ENCODE results near the gene EIPR1. TPM values are rescaled to one million over a fixed set of nuclear protein-coding genes. Genes with fewer than 3 reads are reported as not detected.

The EIPR1 gene
- polyA plus RNA-seq, 1 donor from 2014 or later: 138 TPM

DNA sequence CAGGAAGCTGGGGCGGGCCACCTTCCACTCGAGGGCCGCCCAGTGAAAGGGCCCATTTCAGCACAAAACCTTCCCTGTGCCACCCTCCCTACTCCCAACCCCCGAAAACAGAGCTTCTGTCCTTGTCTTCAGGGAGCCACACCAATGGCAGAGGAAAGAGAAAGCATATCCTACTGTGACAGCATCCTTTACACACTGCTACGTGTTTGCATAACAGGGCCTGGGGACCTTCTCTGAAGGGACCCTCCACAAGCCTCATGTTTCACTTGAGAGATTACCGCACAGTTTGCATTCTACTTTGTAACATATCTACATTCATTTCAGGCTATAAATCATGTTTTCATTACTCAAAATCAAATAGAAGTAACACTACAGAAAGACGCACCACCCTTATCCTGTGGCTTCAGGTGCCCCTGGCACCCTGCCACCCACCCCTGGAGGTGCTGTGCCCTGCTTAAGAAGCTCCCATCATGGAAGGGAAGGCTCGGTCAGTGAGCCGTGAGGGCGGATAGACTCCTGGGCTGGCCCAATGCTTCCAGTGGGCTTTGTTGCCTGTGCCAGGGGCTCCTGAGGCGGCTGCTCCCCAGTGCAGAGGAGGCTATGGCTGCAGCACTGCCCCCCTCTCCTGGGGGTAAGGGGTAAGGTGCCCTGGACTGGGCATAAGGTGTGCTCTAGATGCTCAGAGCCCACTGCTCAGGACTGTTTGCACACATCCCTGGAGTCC is 52.0 kb downstream of the EIPR1 start:
- Histone ChIP-seq H4K20me1 (ENCODE audit: insufficient read depth) (no peaks in the 10 kb centered on the region), H3K9ac (ENCODE audit: low read length) (no peak overlapping the region), H3F3A (ENCODE audit: insufficient read depth, low read length, poor library complexity, severe bottlenecking) (no peaks in the 10 kb centered on the region), H3K9me2 (ENCODE audit: insufficient read depth, low read length) (no peaks in the 10 kb centered on the region), H3K4me2 (ENCODE audit: low read length) (no peak overlapping the region), H3K27ac (ENCODE audit: low read length) (no peak overlapping the region), H2AFZ (ENCODE audit: low read depth, low read length) (no peak overlapping the region), H3K36me3 (ENCODE audit: insufficient read depth, low read length) (peaks cover 8% of the 10 kb centered on the region), H3K9me3 (ENCODE audit: low read length) (no peaks in the 10 kb centered on the region), H3K79me2 (replicated peaks; ENCODE audit: insufficient read depth, low read length) (no peaks in the 10 kb centered on the region), H3K27me3 (ENCODE audit: insufficient read depth, low read depth, low read length) (no peaks in the 10 kb centered on the region), H3K4me3 (ENCODE audit: low read length) (no peak overlapping the region)
- TF ChIP-seq SMC3 (conservative IDR thresholded peaks at IDR 0.05; ENCODE audit: poor library complexity): no peak
- no peak for TF ChIP-seq POLR2AphosphoS5 (IDR thresholded peaks at IDR 0.05)
- no peak for TF ChIP-seq EZH2 (IDR thresholded peaks at IDR 0.05; ENCODE audit: borderline replicate concordance, insufficient read depth, low read length, poor library complexity, severe bottlenecking)
- TF ChIP-seq EP300 (conservative IDR thresholded peaks at IDR 0.05; ENCODE audit: poor library complexity, severe bottlenecking): no peak

DNA sequence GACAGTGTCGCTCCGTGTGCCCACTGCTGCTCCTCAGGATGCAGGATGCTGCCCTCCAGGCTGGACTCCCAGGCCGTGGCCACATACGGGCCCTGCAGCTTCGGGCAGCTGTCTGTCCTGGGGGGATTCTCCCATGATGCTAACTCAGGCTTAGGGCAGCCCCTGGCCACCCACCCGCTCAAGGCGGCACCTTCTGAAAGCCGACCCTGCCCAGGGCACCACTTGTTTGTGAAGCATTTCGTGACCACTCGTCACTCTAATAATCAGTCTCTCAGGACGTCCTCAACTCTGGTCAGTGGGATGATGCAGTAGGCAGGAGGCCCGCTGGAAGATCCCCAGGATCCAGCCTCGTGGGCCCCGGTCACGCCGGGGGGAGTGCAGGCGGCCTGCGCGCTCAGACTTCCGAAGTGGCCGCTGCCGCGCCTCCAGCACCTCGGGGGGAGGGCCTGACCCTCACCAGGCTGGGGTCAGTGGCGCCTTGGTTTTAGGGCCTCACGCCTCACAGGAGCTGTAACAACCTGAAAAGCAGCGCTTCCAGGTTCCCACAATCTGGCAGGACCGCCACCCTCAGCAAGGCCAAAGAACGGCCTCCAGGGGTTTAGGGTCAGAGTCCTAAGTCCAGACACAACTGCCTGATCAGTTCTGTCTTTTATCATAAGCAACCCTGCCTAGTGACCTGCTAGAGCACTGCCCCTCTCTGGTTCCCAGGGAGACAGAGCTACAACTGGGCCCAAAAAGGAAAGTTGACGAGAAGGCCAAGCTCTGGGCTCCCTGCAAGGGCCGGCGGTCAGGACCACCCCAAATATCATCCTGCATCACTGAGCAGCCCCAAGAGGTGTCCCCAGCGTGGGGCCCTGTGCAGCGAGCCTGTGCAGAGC is 53.0 kb downstream of the EIPR1 start:
- TF ChIP-seq, protein P1, sequence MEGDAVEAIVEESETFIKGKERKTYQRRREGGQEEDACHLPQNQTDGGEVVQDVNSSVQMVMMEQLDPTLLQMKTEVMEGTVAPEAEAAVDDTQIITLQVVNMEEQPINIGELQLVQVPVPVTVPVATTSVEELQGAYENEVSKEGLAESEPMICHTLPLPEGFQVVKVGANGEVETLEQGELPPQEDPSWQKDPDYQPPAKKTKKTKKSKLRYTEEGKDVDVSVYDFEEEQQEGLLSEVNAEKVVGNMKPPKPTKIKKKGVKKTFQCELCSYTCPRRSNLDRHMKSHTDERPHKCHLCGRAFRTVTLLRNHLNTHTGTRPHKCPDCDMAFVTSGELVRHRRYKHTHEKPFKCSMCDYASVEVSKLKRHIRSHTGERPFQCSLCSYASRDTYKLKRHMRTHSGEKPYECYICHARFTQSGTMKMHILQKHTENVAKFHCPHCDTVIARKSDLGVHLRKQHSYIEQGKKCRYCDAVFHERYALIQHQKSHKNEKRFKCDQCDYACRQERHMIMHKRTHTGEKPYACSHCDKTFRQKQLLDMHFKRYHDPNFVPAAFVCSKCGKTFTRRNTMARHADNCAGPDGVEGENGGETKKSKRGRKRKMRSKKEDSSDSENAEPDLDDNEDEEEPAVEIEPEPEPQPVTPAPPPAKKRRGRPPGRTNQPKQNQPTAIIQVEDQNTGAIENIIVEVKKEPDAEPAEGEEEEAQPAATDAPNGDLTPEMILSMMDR (IDR thresholded peaks at IDR 0.05; ENCODE audit: poor library complexity, severe bottlenecking): no peak
- TF ChIP-seq TAF1 (IDR thresholded peaks at IDR 0.05; ENCODE audit: low read depth) (no peak), EP300 (conservative IDR thresholded peaks at IDR 0.05; ENCODE audit: poor library complexity, severe bottlenecking) (no peak), SMC3 (conservative IDR thresholded peaks at IDR 0.05; ENCODE audit: poor library complexity) (no peak), MXI1 (conservative IDR thresholded peaks at IDR 0.05; ENCODE audit: poor library complexity, severe bottlenecking) (no peak), POLR2AphosphoS5 (IDR thresholded peaks at IDR 0.05) (no peak)
- TF ChIP-seq, protein P2, sequence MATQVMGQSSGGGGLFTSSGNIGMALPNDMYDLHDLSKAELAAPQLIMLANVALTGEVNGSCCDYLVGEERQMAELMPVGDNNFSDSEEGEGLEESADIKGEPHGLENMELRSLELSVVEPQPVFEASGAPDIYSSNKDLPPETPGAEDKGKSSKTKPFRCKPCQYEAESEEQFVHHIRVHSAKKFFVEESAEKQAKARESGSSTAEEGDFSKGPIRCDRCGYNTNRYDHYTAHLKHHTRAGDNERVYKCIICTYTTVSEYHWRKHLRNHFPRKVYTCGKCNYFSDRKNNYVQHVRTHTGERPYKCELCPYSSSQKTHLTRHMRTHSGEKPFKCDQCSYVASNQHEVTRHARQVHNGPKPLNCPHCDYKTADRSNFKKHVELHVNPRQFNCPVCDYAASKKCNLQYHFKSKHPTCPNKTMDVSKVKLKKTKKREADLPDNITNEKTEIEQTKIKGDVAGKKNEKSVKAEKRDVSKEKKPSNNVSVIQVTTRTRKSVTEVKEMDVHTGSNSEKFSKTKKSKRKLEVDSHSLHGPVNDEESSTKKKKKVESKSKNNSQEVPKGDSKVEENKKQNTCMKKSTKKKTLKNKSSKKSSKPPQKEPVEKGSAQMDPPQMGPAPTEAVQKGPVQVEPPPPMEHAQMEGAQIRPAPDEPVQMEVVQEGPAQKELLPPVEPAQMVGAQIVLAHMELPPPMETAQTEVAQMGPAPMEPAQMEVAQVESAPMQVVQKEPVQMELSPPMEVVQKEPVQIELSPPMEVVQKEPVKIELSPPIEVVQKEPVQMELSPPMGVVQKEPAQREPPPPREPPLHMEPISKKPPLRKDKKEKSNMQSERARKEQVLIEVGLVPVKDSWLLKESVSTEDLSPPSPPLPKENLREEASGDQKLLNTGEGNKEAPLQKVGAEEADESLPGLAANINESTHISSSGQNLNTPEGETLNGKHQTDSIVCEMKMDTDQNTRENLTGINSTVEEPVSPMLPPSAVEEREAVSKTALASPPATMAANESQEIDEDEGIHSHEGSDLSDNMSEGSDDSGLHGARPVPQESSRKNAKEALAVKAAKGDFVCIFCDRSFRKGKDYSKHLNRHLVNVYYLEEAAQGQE (IDR thresholded peaks at IDR 0.05; ENCODE audit: borderline replicate concordance): no peak
- Histone ChIP-seq H3K79me2 (replicated peaks; ENCODE audit: insufficient read depth, low read length) (no peaks in the 10 kb centered on the region), H3F3A (ENCODE audit: insufficient read depth, low read length, poor library complexity, severe bottlenecking) (no peaks in the 10 kb centered on the region), H3K4me3 (ENCODE audit: low read length) (no peak overlapping the region), H3K27me3 (ENCODE audit: insufficient read depth, low read depth, low read length) (no peaks in the 10 kb centered on the region), H3K9me2 (ENCODE audit: insufficient read depth, low read length) (no peaks in the 10 kb centered on the region), H3K4me2 (ENCODE audit: low read length) (no peak overlapping the region), H2AFZ (ENCODE audit: low read depth, low read length) (no peak overlapping the region), H4K20me1 (ENCODE audit: insufficient read depth) (no peaks in the 10 kb centered on the region), H3K9ac (ENCODE audit: low read length) (no peak overlapping the region), H3K9me3 (ENCODE audit: low read length) (no peaks in the 10 kb centered on the region), H3K36me3 (ENCODE audit: insufficient read depth, low read length) (peaks cover 5% of the 10 kb centered on the region), H3K27ac (ENCODE audit: low read length) (no peak overlapping the region)

All from neural cell (in vitro differentiated cells).